Prostate gland (tissue), 2 donors: ENCODE data around the gene C17orf113. TPM values are rescaled to one million over a fixed set of nuclear protein-coding genes. Genes with fewer than 3 reads are reported as not detected.

Experiments
- DNase-seq: peaks from one replicate; pipeline ENCODE4 v3.0.0-alpha.2; 2019; ENCODE audit warnings: low spot score
- H3K27ac ChIP-seq, 2 donors: fragments of 200-600 bp; sonication (generic); 2 replicates each; pipeline ENCODE4 v1.5.1; 2017 to 2019
- H3K27me3 ChIP-seq: fragments of 200-600 bp; sonication (generic); replicated peaks from 2 replicates; pipeline ENCODE4 v1.5.1; 2019; ENCODE audit not compliant: insufficient read depth
- H3K36me3 ChIP-seq, 2 donors: fragments of 200-600 bp; sonication (generic); 1 replicate in 1 of 2; 2 replicates in 1 of 2; pipeline versions ENCODE4 v1.5.1 to v1.8.1; 2017 to 2019
- H3K4me1 ChIP-seq: fragments of 200-600 bp; sonication (generic); replicated peaks from 2 replicates; pipeline ENCODE4 v1.5.1; 2019
- H3K4me3 ChIP-seq, 2 donors: fragments of 200-600 bp; sonication (generic); 2 replicates each; pipeline ENCODE4 v1.5.1; 2017 to 2019
- H3K9me3 ChIP-seq: fragments of 200-600 bp; sonication (generic); 2 replicates; pipeline ENCODE4 v1.5.1; 2017
- POLR2A ChIP-seq: fragments of 450-650 bp; IDR thresholded peaks from one replicate; pipeline ENCODE4 v1.6.1; 2016; ENCODE audit warnings: antibody characterized with exemption, mild to moderate bottlenecking
- POLR2AphosphoS5 ChIP-seq: sonication (generic); formaldehyde crosslinking; IDR thresholded peaks from one replicate; pipeline ENCODE4 v1.6.1; 2017; ENCODE audit warnings: antibody characterized with exemption
- WGBS: methylation state at CpG from one replicate; pipeline ENCODE4 v1.1.5; 2018; 5-methylcytosine and 5-hydroxymethylcytosine counted together
- intact Hi-C: fragments of 100-400 bp; cut with DNase I; formaldehyde crosslinking; loops from one replicate; pipeline ENCODE4 v1.14.2; 2022
- total RNA-seq, 2 donors: library from RNA; depleted of rRNA; stranded (reverse); fragments of >200 nt; gene quantifications; one replicate each; pipeline ENCODE4 v1.1.0, GENCODE V29; 2016
- TF ChIP-seq, protein P1 (sequence below), 4 experiments: fragments of 200-600 bp in 2 of 4; fragments of 450-650 bp in 2 of 4; sonication (generic) in 2 of 4; IDR thresholded peaks; 1 replicate in 3 of 4; 2 replicates in 1 of 4; pipeline ENCODE4 v1.5.1; 2016 to 2019; ENCODE audit warnings: antibody characterized with exemption in 4 of 4, mild to moderate bottlenecking in 2 of 4, moderate library complexity in 2 of 4

Gene C17orf113
- total RNA-seq, 2 donors from 2014 or later, result 4.2 to 4.8 TPM

GRCh38 chr17:42039794-42040763 lies 10.3 kb downstream of the C17orf113 start:
- intact Hi-C loops, result no loop called here
- Histone ChIP-seq H3K36me3 (no peaks in the 10 kb centered on the region), H3K9me3 (no peaks in the 10 kb centered on the region), H3K27me3 (no peaks in the 10 kb centered on the region), H3K4me1 (no peaks in the 10 kb centered on the region), H3K4me3 (no peak overlapping the region), H3K27ac (no peak overlapping the region)
- no peak for DNase-seq
- 61% methylated on average over 72 of the region's 77 CpGs for WGBS
- no peak for TF ChIP-seq POLR2AphosphoS5
- no peak for TF ChIP-seq POLR2A
- TF ChIP-seq, protein P1, sequence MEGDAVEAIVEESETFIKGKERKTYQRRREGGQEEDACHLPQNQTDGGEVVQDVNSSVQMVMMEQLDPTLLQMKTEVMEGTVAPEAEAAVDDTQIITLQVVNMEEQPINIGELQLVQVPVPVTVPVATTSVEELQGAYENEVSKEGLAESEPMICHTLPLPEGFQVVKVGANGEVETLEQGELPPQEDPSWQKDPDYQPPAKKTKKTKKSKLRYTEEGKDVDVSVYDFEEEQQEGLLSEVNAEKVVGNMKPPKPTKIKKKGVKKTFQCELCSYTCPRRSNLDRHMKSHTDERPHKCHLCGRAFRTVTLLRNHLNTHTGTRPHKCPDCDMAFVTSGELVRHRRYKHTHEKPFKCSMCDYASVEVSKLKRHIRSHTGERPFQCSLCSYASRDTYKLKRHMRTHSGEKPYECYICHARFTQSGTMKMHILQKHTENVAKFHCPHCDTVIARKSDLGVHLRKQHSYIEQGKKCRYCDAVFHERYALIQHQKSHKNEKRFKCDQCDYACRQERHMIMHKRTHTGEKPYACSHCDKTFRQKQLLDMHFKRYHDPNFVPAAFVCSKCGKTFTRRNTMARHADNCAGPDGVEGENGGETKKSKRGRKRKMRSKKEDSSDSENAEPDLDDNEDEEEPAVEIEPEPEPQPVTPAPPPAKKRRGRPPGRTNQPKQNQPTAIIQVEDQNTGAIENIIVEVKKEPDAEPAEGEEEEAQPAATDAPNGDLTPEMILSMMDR (IDR thresholded peaks at IDR 0.05), result no peak

DNA sequence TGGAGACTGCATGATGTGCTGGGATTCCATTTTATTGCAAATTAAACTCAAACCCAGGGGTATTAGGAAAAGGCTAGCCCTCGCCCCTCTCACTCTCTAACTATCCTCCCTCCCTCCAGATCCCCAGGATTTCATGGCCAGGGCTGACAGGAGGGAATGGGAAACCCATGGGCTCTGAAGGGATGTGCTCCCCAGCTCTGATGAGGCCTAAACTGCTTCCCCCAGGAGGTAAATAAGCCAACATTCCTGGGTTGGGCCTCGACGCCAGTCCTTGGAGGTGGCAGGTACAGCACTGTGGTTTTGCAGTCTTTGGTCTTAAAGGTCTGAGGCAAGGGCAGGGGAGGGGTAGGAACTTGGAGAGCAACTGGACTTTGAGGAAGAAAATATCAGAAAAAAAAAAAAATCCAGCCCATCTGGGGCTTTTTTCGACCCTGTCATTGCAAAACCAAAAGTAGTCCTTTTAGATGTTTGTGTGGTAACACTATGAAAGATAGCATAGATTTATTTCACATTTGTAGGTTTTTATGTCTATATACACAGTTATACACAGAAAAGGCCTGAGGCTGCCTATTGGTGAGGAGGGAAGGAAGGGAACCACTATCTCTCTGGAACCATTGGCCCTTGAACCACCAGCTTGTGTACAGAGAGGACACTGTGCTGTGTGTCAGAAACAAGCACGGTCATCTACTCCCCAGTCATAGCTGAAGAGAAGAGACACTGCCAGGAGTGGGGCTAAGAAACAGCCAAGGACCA lies 12.0 kb downstream of the C17orf113 start:
- Histone ChIP-seq H3K4me3 (no peak overlapping the region), H3K27ac (no peak overlapping the region), H3K27me3 (no peaks in the 10 kb centered on the region), H3K4me1 (no peaks in the 10 kb centered on the region), H3K9me3 (no peaks in the 10 kb centered on the region), H3K36me3 (no peaks in the 10 kb centered on the region)
- intact Hi-C loops, result no loop called here
- 79% methylated on average over 5 of the region's 5 CpGs for WGBS
- no peak for DNase-seq
- TF ChIP-seq POLR2AphosphoS5, result no peak
- TF ChIP-seq, protein P1 (IDR thresholded peaks at IDR 0.05), result no peak
- no peak for TF ChIP-seq POLR2A

DNA sequence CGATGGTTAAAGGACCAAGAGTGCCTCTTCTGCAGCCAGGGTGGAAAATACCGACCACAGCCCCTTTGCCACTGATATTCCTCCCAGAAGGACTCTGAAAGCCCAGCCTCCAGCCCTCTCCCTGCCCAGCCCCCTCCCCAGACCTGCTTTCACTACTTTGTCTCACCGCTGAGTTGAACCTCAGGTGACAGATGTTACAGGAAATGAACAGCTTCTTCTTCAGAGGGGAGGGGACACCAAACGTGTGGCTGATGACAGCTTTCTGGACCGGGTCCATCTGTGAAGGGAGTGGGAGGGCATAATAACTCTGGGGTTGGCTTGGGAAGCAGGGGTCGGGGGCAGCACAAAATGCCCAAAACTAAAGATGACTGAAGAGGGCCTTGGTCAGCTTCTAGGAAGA lies 16.3 kb downstream of the C17orf113 start:
- intact Hi-C loops, result no loop called here
- Histone ChIP-seq H3K27me3 (no peaks in the 10 kb centered on the region), H3K27ac (no peak overlapping the region)

DNA sequence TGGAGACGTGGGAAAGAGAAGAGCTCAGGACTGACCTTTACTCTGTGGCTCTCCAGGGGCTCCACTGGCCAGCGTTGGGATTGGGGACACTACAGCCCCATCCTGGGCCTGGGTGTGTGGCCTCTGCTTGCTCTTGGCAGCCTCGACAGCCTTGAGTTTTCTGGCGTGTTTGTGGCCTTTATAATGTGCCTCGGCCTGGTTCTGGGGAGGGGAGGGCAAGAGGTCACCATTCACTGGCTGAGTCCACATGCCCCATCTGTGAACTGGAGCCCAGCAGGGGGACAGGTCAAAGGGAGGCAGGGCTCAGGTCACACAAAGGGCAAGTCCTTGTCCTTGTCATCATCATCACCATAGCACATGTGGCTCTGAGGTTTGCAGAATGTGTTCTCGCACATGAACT lies 18.8 kb downstream of the C17orf113 start:
- H3K27ac ChIP-seq, result no peak overlapping the region
- H3K4me3 ChIP-seq, result no peak overlapping the region
- no peak for DNase-seq
- no peaks in the 10 kb centered on the region for H3K9me3 ChIP-seq
- TF ChIP-seq POLR2AphosphoS5 (no peak), POLR2A (no peak)
- TF ChIP-seq, protein P1 (IDR thresholded peaks at IDR 0.05), result no peak
- no peaks in the 10 kb centered on the region for H3K36me3 ChIP-seq
- WGBS, result 61% methylated on average over 6 of the region's 6 CpGs
- no peaks in the 10 kb centered on the region for H3K27me3 ChIP-seq
- no peaks in the 10 kb centered on the region for H3K4me1 ChIP-seq
- intact Hi-C loops, result no loop called here

More for the DNA sequence above, 16.3 kb downstream of the C17orf113 start:
- H3K36me3 ChIP-seq, result no peaks in the 10 kb centered on the region
- H3K9me3 ChIP-seq, result no peaks in the 10 kb centered on the region
- 50% methylated on average over 6 of the region's 6 CpGs for WGBS
- DNase-seq, result no peak
- TF ChIP-seq, protein P1 (IDR thresholded peaks at IDR 0.05), result no peak
- TF ChIP-seq POLR2A, result no peak
- TF ChIP-seq POLR2AphosphoS5, result no peak
- H3K4me3 ChIP-seq, result no peak overlapping the region
- H3K4me1 ChIP-seq, result no peaks in the 10 kb centered on the region
